SU-DHL-6 (cell line): ENCODE data around the gene ZBTB21.

Experiments used
- EZH2phosphoT487 ChIP-seq: fragments of 200-600 bp; sonication (generic), shearing (Covaris generic); conservative IDR thresholded peaks from 2 replicates; pipeline ENCODE4 v1.6.1; 2018; ENCODE audit warnings: mild to moderate bottlenecking, antibody characterized with exemption, low read length, moderate library complexity, mixed read lengths
- TF ChIP-seq, protein P1 (sequence below): fragments of 200-600 bp; sonication (generic); IDR thresholded peaks from one replicate; pipeline ENCODE4 v1.5.1; 2017; ENCODE audit warnings: antibody characterized with exemption, mild to moderate bottlenecking, low read length, moderate library complexity; ENCODE audit not compliant: insufficient read depth, poor library complexity, severe bottlenecking

DNA sequence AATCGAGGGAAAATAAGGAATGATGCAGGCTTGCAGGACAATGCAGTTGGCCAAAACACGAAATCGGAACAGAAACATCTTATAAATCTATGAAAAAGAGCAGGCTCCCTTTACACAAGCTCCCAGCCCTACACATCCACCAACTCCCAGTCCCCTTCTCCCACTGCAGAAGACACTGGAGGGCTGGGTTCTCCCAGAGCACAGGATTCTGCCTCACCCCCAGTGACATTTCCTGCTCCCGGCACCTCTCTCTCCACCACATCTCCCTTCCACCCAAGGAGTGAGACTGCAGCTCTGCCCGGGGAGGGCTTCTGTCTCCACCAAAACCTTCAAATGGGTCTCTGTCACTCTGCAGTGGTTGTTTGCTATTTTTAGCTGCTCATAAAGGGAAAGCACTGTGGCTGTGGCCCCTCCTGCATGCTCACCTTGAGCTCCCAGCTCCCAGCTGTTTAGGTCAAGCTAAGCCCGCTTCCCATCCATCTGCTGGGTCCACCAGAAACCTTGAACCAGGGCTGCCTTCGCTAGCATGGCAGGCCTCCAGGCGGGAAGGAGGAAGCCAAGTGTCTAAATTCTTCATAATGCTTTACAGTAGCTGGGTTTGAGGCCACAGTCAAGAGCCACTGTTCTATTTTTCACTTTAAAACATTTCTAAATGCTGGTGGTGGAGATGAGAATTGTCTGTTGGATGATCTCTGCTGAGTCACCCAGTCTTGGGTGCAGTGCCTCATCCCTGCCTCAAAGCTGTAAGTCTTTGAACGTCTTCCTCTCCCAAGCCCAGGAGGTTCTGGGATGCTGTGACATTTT lies 53.0 kb downstream of the ZBTB21 start:
- TF ChIP-seq, protein P1, sequence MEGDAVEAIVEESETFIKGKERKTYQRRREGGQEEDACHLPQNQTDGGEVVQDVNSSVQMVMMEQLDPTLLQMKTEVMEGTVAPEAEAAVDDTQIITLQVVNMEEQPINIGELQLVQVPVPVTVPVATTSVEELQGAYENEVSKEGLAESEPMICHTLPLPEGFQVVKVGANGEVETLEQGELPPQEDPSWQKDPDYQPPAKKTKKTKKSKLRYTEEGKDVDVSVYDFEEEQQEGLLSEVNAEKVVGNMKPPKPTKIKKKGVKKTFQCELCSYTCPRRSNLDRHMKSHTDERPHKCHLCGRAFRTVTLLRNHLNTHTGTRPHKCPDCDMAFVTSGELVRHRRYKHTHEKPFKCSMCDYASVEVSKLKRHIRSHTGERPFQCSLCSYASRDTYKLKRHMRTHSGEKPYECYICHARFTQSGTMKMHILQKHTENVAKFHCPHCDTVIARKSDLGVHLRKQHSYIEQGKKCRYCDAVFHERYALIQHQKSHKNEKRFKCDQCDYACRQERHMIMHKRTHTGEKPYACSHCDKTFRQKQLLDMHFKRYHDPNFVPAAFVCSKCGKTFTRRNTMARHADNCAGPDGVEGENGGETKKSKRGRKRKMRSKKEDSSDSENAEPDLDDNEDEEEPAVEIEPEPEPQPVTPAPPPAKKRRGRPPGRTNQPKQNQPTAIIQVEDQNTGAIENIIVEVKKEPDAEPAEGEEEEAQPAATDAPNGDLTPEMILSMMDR = no peak
- no peak for TF ChIP-seq EZH2phosphoT487
